HG02763 (cell line): Measurements from ENCODE around the gene CACNA1H.

Experiments used
- ATAC-seq: cut with Tn5 transposase; IDR thresholded peaks from one replicate; pipeline ENCODE4 v1.9.1; 2021; ENCODE audit warnings: mild to moderate bottlenecking, moderate library complexity; ENCODE audit not compliant: unreplicated experiment

Gene CACNA1H

DNA sequence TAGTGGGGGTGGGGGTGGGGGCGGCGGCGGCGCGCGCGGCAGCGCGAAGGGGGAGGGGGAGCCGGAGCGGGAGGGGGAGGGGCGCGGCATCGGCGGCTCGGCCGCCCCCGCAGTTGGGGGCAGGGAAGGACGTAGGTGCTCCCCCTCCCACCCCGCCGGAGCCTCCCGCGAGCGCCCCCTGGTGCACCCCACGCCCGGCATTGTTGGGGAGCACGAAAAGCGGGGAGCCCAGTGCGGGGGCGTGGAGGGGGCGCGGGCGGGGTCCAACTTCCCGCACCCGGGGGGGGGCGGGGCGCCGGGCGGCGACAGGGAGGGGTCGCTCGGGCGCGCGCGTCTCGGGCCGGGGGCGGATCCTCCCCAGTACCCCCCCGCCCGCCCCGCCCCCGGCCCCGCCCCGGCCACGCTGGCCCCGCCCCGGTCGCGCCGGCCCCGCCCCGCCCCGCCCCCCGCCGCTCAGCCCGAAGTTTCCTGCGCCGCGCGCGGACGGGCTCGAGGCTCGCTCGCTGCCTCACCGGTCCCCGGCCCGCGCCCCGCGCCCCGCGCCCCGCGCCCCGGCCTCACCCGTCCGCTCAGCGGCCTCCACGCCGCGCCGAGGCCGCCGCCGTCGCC is at the start of gene CACNA1H:
TSS of gene CACNA1H (plus strand) at position 456 of the 609 bp plus-strand sequence. CDS start 632 bp downstream, outside the sequence.
- ATAC-seq: no peak

DNA sequence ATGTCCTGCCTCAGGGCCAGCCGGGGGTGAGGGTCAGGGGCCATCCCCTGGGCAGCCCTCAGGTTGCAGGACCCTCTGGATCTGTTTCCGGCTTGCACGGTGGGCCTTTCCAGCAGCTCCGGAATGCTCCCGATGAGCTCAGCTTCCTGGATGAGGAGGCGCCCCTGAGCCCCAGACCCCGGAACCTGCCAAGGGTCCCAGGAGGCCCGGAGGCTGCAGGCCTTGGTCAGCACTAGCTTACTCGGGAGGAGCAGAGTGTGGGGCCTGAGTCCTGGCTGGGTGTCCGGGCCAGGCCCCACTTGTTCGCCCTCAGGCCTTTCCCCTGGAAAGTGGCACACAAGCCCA is 49.3 kb upstream of the CACNA1H start:
- no peak for ATAC-seq

DNA sequence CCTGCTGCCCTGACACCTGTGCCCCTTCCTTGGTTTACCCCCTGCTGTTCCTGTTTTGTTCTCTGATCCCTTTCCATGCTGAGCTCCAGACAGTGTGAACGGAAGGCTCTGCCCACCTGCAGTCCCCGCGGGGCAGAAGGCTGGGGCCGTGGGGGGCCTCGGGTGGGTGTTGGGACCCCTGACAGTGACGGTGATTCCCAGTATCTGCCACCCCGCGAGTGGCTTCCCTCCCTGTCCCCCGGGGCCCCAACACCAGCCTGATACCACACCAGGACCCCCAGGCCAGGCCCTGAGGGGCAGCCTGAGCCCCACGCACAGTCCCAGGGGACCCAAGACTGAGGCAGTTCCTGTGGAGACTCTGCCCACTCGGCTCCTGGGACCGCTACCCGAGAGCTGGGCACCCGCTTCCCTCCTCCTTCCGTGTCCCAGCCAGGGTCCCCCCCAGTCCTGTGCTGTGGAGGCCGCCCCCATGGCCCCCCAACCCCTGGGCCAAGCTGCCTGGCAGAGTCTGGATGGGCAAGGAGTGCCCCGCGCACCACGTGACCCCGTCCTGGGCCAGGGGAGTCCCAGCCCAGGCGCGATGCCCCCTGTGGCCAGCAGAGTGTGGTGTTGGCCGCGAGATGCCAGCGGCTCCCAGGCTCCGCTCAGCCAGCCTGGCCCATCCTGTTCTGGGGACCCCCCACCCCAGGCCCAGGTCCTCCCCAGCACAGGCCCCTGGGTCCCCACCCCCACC is 46.9 kb upstream of the CACNA1H start:
- ATAC-seq: no peak

DNA sequence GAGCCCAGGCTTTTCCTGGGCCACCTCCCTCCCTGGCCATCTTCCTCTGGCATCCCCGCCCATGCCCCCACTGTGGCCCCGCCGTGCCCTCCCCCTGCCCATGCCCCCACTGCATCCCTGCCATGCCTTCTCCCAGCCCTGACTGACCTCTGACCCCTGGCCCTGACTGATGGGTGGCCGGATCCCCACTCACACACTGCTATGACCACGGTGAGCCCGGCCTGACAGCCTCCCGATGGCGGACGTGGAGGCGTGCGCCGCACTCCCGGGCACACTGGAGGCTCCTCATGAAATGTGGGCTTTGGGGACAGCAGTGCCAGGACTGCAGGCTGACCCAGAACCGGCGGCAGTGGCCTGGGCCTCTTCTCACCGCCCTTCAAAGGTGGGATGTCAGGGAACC is 46.2 kb upstream of the CACNA1H start:
- no peak for ATAC-seq

DNA sequence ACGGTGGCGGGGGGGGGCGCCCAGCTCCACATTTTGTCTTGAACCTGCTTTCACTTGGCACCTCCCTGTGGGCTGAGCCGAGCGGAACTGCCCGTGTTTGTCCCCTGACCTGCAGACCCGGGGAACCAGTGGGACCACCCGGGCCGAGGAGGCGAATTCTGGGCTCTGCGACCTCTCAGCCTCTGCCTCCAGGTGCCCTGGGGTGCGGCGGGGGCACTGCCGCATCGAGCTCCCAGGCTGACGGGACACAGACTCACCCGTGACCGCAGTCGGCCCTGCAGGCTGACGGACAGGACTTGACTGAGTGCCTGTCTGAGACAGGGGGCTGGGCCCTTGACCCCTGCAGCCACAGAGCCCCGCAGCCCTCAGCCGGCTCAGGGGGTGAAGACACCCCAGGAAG is 45.8 kb upstream of the CACNA1H start:
- ATAC-seq: no peak

DNA sequence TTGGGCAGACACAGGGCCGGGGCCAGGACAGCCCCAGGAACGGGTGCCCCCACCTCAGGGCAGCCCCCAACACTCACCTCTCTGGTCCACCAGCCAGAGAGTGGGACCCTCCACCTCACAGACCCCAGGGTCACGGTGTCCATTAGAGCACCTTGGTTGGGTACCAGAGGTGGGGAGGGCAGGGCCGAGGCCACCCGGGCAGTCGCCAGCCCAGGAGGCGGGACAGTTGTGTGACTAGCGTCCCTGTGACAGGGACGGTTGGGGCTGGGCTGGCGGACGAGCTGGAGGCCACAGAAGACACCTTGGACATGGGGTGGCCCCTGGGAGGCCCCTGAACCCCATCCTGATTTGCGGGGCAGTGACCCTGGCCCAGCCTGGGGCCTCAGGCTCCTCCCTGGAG is 45.2 kb upstream of the CACNA1H start:
- no peak for ATAC-seq

DNA sequence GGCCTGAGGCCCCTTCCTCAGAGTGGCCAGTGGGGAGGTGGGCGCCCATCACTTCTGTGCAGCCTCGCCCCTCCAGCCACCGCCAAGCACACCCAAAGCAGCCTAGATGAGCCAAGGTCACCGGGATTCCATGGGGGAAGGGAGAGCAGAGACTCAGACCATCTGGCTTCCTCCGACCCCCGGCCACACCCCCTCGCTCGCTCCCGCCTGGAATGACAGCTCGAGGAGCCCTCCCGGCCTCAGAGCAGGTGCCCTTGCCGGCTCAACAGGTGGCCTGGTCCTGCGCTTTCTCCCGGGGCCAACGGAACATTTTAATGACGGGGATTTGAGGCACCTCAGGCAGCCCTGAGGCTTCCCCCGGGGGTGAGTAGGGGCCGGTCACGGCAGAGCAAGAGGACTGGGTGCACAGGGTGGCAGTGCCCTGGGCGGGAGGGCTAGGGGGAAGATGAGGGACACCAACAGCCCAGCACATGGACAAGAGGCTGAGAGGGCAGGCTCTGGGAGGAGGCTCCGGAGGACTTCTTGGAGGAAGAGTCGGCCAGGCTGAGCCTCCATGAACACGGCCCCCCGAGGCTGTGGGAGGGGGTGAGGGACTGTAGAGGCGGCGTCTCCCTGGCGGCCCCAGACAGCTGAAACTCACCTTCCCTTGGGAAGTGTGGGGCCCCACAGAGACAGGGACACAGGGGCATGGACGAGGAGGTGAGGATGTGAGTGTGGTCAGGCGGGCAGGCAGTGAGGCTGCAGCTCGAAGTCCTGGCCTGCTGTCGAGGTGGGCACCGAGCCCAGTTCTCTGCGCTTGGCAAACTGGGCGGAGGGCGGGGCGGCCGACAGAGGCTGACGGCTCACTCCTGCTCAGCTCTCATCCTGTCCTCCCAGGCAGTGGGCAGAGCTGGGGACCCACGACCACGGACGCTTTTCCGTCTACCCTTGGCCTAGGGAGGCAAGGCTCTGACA is 44.3 kb upstream of the CACNA1H start:
- ATAC-seq: no peak

DNA sequence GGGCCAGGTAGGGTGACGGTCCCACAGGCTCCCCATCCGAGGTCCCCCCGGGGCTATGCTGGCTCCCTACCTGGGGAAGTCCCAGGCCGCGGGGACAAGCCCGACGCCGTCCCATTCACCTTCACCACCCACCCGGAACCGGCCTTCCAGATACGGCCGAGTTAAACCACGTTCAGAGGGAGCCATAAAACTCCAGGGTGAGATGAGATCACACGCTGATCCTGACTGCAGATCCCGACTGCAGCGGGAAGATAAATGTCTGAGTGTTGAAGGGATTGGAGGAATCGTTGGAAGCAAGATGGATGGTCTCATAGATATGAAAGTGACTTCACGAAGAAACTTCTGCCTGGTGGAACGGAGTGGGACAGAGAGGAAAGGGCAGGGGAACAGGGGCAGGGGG is 43.3 kb upstream of the CACNA1H start:
- no peak for ATAC-seq

DNA sequence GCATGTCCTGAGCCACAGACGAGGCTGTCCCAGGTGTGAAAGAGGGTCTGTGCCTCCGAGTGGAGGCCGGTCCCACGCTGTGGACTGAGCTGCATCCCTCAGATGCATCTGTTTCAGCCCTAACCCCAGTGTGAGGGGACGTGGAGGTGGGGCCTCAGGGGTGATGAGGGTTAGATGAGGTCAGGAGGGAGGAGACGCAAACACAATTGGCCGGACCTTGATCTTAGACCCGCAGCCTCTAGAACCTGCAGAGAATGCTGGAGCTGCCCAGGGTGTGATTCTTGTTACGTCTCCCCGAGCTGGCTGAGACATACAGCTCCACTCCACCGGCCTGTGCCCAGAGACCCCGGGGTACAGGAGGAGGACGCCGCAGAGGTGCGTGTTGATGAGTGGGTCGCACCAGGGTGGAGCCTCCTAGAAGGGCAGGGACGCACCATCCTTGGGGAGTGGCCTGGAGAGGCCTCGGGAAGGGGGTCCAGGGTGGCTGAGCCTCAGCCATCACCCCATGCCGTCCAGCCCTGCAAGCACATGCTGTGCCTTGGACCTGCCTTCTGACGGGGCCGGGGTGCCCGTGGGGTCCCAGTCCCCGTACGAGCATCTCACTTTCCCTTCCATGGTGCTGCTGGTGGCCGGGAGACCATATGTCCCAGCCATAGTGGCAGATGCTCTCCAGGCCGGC is 40.3 kb upstream of the CACNA1H start:
- ATAC-seq: no peak

DNA sequence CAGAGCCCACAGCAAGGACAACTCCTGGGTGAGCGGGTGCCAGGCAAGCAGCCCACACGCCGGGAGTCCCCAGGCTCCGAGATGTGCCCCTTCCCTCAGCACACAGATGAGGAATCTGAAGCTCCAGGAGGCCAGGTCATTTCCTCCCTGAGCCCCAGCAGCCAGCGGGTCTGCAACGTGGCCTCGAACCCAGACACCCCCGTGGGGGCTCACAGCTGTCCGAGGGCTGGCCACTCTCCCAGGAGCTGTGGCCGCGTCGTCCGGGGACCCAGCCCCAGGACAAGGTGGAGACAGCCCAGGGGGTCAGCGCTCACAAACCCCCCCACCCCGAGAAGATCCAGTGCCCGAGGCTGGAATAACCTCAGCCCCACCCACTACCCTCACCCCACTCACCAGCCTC is 39.4 kb upstream of the CACNA1H start:
- ATAC-seq: no peak

DNA sequence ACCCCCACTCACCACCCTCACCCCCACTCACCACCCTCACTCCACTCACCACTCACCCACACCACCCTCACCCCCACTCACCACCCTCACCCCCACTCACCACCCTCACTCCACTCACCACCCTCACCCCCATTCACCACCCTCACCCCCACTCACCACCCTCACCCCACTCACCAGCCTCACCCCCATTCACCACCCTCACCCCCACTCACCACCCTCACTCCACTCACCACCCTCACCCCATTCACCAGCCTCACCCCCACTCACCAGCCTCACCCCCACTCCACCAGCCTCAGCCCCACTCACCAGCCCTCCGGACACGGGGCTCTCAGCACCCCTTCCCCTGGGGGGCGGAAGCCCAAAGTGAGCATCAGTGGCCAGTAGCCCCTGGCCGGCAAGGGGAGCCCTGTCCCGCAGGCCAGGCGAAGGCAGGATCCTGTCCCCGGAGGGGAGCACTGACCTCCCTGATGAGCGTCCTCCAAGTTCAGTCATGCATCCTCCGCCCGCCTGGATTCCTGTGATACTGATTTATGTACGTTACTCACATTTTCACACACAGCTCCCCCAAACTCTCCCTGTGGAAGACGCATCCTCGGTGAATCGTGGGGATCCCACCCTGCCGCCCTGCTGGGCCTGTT is 38.9 kb upstream of the CACNA1H start:
- ATAC-seq: no peak

DNA sequence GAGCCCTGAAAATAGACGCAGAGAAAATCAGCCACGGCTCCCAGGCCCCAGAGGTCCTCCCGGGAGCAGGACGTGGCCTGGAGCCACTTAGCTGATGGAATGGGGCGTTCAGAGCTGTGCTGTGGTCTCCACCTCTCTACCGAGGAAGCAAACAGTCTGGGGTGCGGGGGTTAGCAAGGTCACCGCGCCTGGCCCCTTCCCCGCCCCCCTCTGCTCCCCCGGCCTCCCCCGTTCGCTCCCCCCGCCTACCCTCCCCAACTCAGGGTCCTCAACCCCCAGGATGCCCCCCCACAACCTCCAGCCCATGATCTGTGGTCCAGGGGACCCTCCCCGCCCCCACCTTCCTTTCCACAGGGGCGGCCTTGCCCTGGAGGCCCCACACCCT is 36.2 kb upstream of the CACNA1H start:
- no peak for ATAC-seq

DNA sequence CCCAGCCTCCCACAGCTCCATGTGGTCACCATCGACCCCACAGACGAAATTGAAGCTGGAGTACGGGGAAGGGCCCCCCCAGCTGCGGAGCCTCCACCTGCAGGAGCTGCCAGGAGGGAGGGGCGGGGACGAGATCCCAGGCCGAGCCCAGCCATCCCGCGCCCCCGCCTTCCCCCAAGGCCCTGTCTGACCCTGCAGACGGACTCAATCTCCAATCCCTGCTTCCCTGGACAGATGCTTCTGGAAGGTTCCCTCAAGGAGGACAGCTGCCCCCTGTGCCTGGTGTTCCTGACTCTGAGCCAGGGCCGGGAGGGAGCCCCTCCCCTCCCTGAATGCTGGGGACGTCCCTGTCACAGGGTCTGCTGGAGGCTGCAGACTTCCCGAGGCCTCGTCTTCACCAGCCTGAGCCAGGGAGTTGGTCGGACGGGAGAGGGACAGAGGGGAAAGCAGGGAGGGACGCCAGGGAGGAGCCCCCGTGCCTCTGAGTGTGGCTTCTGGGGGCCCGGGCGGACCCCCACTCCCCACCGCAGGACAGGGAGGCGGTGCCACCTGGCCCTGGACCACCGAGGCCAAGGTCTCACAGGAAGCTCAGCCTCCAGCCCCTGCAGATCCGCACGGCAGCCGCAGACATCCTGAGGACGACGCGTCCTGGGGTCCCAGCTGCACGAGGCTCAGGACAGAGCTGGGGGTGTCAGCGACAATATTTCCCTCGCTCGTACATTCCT is 35.6 kb upstream of the CACNA1H start:
- ATAC-seq: no peak

DNA sequence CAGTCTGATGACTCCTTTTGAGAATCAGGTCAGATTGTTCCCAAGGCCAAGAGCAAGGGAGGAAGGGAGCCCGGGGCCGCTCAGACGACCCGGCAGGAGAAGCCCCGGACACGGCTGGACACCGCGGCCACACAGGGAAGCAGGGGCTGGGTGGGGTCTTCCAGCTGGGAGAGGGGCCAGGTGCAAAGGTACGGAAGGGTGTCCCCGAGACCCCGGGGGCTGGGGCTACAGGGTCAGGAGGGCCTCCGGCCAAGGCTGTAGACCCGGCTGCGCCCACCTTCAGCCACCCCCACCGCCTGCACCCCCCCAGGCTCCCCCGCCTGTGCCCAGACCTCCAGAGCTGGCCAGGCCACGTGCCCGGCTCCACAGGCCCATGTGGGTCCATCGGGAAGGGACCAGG is 35.0 kb upstream of the CACNA1H start:
- ATAC-seq: no peak

DNA sequence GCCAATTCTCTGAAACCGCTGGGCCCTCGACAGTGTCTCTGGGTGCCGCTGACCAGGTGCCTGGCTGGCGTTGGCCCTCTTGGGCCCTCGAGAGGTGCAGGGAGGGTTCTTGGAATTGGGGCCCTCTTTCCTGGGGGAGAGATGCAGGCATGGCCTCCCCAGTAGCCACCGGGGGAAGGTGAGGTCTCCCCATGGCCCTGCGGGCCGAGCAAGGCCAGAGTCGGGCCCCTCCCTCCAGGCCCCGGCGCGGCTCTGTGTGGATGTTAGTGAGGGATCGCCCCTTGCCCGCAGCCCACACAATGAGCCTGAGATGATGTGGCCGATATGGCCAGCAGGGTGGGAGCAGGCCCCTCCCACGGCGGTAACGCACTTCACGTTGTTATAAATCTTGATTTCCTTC is 33.8 kb upstream of the CACNA1H start:
- ATAC-seq: no peak

DNA sequence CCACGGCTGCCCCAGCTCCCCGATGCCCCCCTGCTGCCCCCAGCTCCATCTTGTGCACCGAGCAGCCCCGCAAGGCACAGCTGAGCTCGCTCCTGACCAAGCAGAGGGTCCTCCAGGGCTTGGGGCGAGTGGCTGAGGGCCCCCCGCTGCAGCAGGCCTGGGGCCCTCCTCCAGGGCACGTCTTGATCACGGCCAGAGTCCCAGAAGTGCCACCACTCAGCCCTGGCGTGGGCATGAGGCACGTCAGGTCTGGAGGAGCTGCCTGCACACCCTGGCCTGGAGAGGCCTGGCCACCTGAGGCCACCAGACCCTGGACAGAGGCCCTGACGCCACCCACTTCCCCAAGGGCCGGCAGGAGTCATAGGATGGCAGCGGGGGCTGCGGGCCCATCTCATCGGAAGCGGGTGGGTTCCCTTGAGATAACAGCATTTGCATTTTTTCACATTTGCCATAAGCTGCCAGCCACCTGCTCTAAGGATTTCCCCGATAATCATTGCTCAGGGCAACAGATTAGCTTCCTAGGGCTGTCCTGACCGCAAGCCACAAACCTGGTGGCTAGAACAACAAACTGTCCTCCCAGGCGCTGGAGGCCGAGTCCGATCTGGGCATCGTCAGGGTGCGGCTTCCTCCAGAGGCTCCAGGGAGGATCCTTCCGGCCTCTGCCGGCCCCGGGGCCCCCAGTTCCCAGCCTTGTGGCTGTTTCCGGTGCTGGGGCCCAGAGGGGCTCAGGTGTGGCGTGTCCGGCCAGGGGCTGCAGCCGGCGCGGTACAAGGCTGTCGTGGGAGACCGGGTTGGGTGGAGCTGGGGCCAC is 32.9 kb upstream of the CACNA1H start:
- no peak for ATAC-seq

DNA sequence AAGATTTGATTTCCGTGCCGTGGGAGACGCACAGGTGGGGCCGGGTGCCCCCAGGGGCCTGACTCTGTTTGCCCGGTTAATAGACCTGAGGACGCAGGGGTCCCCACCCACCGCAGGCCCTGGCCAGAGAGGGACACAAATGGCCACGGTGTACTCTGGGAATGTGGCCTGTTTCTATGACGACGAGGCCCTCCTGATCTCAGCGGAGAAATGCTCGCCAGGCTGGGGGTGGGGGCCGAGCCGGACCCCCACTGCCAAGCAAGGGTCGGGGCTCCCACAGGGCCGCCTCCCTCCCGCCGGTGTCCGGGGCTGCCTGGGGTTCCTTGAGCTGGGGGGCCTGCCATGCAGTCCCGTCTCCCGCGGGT is 32.3 kb upstream of the CACNA1H start:
- no peak for ATAC-seq

DNA sequence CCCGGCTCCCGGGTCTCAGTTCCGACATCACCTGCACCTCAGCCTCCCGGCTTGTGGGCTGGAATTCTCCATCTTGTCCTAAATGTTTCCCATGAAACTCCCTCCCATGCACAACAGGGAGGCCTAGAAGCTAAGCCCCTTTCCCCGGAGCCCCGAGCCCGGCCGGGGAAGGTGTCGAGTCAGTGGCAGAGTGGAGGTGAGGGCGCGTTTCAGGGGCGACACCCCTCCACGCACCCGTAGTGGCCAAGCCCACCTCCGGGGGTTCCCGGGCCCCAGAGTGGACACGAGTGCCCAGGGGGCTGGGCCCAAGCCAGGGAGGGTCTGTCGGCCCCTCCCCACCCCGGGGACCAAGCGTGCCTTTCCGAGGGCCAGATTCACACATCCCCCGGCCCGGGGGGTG is 31.9 kb upstream of the CACNA1H start:
- ATAC-seq: no peak

DNA sequence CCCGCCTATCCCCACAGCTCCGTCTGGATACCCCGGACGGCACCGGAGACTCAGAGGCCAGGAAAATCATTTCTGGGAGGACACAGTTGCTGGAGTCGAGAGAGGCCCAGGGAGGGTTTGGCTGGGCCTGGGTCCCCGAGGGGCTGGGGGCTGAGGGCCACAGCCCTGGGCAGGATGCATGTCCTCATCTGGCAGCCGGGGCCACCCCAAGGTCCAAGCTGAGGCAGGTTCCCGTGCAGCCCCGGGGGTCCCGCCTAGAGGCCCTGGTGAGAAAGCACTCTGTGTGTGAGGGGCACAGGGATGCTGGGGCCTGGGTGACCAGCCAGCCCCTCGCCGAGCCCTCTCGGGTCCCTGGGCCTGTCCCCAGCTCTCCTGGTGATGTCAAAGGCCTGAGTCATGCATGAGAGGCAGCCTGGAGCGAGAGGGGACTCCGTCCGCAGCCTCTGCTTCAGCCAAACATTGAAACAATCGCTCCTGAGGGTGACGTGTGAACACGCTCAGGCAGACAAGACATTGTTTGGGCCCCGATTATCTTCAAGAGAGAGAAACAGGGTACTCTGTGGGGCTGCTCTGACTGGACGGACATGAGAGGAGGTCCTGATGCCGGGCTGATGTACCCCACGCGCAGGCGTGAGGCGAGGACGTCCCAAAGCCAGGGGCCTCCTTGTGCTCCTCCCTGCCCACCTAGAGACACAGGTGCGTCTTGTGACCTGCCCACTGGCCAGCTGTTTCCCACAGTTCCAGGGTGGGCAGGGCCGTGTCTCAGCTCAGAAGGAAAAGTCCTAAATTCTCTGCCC is 31.1 kb upstream of the CACNA1H start:
- ATAC-seq: no peak
